Activated CD4-positive, CD25-positive, alpha-beta regulatory T cell treated with anti-CD3 and anti-CD28 coated beads, Interleukin-2, amount 50 U/mL, for 24 hours (primary cell): ENCODE data around the gene FTCD.

ENCODE experiments used
- ATAC-seq, 2 donors: fragments of 150-1000 bp; cut with Tn5 transposase; one replicate each; pipeline ENCODE4 v1.10.0; 2021; ENCODE audit warnings: mild to moderate bottlenecking in 1 of 2, moderate library complexity in 1 of 2

Gene FTCD

DNA sequence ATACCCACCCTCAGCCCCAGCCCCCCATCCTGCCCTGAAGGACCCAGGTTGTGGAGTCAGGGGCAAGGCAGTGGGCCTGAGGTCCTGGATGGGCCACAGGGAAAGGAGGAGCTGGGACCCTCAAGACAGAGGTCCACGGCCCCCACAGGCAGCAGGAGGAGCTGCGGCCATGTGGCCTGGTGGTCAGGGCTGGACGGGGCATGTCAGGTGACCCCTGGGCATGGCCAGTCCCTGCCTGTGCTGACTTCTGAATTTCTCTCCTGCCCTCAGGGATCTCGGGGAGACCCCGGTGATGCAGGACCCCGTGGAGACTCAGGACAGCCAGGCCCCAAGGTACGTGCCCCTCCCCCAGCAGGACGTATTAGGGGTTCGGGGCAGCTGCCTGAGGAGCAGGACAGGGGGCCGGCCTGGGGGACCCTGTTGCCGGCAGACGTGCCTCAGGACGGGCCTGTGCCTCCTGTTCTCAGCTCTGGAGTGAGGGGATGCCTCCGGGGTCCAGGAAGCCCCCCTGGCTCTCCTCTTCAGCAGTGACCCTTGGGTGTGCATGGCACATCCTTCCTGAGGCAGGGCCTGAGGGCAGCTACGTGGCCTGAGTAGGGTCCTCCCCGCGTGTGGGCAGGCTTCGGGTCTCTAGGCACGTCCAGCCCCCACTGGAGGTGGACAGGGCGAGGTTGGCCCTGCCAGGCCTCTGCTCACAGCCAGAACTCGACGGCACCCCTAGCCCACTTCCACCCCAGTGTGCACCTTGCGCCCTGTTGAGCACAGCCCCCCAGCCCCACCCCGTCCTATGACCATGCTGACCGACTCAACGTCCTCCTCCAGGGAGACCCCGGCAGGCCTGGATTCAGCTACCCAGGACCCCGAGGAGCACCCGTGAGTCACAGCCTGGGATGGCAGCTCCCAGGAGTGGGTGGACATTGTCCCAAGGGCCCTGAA lies 33.8 kb downstream of the FTCD start:
- no peak for ATAC-seq

GRCh38 chr21:46120301-46121285 lies 34.8 kb downstream of the FTCD start:
- no peak for ATAC-seq

DNA sequence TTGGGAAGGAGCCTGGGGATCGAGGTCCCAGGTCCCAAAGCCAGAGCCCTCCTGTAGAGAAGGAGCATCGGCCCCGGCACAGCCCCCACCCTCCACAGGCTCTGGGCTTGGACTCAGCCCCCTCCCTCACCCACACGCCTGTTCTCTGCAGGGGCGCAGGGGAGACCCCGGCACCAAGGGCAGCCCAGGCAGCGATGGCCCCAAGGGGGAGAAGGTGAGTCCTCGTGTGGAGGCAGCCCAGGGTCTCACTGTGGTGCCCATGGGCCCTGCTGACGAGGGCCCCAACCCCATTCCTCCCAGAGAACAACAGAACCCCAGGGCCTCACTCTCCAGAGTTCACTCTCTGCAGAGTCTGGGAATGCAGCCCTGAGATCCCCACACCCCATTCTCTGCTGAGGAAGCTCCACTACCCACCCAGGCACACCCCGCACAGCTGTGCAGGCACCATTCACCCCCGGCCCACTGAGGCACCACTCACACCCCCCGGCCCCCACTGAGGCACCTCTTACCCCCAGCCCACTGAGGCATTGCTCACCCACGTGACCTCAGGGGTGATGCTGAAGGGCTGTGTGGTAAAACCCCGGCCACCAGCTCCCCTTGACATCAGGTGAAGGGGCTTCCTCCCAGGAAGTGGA lies 35.6 kb downstream of the FTCD start:
- ATAC-seq = no peak

GRCh38 chr21:46119144-46119636 lies 36.2 kb downstream of the FTCD start:
- ATAC-seq = no peak

DNA sequence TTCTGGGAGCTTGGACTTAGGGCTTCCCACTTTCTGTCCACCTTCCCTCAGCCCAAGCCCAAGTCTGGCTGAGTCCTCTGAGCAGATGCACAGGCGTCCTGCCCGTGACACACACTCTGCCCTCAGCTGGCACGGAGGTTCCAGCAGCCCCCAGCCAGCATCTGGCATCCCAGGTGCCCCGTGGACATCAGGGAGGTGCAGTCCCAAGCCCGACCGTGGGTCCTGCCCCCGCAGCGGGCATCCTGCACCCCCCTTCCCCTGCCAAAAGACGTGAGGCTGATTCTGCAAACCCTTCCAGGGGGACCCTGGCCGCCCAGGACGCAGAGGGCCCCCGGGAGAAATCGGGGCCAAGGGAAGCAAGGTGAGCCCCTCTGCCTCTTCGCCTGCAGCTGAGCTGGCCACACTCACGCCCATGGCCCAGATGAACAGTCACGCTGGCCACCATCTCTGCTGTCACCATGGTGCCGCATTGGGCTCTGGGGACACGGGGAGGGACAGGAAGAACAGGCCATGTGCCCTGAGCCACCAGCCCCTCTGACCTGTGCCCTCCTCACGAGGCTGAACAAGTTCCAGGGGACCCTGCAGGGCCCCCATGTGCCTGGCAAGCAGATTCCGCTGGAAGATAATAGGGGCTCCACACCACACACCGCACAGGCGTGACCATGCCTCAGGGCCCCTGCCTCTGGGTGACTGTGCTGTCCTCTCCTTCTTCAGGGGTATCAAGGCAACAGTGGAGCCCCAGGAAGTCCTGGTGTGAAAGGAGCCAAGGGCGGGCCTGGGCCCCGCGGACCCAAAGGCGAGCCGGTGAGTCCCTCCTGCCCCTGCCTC lies 36.8 kb downstream of the FTCD start:
- no peak for ATAC-seq

DNA sequence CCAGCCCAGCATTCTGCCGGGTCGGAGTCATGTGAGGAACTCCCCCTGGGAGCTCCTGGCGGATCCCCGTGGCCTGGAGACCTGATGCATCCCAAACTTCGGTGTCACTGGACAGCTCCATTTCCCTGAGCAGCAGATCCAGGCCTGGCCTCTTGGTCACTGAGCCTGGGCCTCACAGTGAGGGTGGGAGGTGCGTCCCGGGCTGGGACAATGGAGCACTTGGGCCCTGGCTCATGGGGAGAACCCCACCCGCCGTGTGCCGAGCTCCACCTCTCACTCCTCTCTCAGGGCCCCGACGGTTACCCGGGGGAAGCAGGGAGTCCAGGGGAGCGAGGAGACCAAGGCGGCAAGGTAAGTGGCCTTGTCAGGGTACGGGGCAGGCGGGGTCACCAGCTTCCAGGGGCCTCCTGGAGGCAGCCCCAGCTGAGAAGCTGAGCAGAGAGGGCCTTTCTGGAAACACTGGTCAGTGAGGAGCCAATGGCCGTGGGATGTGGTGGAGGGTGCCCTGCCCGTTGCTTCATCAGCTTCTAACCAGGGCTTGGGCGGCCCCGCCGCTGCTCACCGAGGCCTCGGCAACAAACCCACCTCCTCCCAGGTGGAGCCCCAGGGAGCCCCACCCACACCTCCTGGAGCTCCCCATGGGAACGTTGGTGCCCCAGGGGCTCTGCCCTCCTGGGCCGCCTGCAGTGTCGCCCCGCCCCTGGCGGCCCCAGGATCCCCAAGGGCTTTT lies 37.6 kb downstream of the FTCD start:
- no peak for ATAC-seq

DNA sequence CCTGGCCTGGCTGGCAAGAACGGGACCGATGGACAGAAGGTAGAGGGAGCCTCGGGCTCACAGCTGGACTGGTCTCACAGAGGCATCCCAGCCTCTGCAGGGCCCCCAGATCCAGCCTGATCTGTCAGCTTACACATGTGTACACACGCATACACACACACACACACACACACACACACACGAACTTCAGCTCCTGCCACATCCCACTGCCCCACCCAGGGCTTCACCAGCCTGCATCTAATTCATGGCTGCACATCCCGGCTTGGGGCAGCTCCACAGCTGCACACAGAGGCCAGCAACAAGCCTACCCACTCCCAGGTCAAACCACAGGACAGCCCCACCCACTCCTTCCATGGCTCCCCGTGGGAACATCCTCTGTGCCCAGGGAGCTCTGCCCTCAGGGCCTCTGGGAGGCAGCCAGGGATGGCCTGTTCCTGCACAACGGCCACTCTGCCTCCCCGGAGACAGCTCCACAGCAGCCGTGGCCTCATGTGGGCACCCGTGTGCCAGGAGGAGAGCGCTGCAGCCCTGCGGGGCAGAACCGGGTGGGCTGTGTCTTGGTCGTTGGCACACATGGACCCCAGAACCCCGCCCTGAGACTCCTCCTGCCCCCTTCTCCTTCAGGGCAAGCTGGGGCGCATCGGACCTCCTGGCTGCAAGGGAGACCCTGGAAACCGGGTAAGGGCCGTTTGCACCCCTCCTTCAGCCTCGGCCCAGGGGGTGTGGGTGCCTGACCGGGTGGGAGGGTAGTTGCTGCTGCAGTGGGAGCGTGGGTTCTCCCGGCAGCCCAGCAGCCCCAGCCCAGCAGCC lies 38.4 kb downstream of the FTCD start:
- no peak for ATAC-seq

DNA sequence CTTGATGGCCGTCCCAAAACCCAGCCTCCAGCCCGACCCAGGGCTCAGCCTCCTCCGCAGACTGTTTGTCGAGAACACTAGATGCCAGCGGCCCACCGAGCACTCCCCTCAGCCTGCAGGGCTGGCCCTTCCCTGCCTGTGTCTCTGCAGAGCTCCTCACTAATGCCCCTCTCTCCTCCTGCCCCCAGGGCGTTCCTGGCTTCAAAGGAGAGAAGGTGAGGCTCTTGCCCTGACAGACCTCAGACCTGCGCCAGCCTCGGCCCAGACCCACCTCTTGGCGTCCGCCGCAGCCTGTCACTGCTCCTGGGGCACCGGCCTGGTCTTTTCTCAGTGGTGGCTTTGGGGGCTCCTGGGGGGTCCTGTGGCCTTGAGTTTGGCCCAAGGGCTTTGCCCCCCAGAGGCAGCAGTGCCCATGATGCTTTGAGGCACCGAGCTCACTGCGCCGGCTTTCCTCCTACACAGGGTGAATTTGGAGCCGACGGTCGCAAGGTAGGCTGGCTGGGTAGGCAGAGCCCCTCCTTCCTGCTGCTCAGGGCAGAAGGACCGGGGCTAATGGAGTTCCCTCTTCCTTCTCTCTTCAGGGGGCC lies 39.1 kb downstream of the FTCD start:
- ATAC-seq = no peak

GRCh38 chr21:46115441-46116188 lies 39.8 kb downstream of the FTCD start:
- ATAC-seq = no peak

GRCh38 chr21:46114963-46115362 lies 40.4 kb downstream of the FTCD start:
- ATAC-seq = no peak

DNA sequence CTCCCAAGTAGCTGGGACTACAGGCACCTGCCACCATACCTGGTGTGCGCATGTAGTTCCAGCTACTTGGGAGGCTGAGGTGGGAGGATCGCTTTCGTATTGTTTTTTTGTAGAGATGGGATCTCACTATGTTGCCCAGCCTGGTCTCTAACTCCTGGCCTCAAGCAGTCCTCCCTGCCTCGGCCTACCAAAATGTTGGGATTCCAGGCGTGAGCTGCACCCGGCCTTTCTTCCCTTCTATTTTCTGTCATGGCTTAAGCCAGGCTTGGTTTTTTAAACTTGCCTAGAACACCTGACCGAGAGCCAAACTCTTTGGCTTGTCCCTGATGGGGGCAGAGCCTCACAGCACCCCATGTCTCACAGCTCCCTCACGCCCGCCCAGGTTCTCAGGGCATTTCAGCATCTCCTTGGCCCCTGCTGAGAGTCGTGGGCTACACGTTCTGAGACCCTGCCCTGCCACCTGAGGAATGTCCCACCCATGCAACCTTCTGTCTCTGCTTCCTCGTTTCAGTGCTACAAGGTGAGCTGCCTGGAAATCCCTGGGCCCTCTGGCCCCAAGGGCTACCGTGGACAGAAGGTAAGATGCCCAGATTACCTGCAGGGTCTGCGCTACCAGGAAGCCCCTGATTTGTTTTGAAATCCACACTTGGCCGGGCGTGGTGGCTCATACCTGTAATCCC lies 41.7 kb downstream of the FTCD start:
- ATAC-seq = no peak

- no peak for ATAC-seq
Observed at GRCh38 chr21:46112725-46113215, 42.6 kb downstream of the FTCD start.

GRCh38 chr21:46111857-46112724 lies 43.3 kb downstream of the FTCD start:
- ATAC-seq = no peak

DNA sequence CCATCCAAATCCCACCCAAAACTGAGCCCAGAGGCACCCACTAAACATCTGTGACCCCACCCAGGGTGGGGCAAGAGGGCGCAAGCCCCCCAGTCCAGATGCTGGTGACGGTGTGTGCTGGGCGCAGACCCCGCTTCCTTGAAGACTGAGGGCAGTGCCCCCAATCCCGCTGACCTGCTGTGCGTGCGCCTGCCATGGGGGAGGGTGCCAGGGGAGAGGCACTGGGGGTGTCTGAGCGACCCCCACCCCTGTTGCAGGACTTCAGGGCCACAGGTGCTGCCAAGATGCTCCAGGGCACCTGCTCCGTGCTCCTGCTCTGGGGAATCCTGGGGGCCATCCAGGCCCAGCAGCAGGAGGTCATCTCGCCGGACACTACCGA lies 44.2 kb downstream of the FTCD start:
- no peak for ATAC-seq

GRCh38 chr21:46110499-46111192 lies 44.7 kb downstream of the FTCD start:
- ATAC-seq = no peak
